ENCODE data around the gene STMN3.
A peak's percentile ranks its signal among the peaks of the same experiment; 100 is the strongest.

The STMN3 gene

DNA sequence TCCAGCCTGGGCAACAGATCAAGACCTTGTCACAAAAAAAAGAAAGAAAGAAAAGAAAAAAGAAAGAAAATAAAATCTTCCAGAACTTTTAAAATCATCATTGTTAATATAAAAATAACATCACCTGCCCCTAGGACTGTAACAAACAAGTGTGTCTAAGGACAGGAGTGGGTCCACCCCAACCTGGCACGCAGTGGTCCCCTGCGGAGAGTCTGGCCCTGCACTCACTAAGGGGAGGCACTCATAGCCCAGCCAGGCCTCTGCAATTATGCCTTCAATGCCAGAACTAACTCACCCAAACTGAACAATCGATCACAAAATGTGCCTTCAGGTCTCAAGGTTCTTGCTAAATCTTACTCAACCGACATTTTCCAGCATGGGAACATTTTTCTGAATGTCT is 31.1 kb downstream of the STMN3 start:
- DNase-seq (ENCODE audit: low read depth): no peak
- TF ChIP-seq, protein P1, sequence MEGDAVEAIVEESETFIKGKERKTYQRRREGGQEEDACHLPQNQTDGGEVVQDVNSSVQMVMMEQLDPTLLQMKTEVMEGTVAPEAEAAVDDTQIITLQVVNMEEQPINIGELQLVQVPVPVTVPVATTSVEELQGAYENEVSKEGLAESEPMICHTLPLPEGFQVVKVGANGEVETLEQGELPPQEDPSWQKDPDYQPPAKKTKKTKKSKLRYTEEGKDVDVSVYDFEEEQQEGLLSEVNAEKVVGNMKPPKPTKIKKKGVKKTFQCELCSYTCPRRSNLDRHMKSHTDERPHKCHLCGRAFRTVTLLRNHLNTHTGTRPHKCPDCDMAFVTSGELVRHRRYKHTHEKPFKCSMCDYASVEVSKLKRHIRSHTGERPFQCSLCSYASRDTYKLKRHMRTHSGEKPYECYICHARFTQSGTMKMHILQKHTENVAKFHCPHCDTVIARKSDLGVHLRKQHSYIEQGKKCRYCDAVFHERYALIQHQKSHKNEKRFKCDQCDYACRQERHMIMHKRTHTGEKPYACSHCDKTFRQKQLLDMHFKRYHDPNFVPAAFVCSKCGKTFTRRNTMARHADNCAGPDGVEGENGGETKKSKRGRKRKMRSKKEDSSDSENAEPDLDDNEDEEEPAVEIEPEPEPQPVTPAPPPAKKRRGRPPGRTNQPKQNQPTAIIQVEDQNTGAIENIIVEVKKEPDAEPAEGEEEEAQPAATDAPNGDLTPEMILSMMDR (IDR thresholded peaks at IDR 0.05; ENCODE audit: control insufficient read depth, extremely low read depth, insufficient read depth): no peak
- no peak overlapping the region for H3K4me3 ChIP-seq (ENCODE audit: low read depth, low read length)

GRCh38 chr20:63620991-63621390 is 32.2 kb downstream of the STMN3 start:
- no peak for DNase-seq (ENCODE audit: low read depth)
- H3K4me3 ChIP-seq (ENCODE audit: low read depth, low read length): 0 out of 2 replicates have a peak overlapping the region, but pooled peaks have one; percentile 20
- TF ChIP-seq, protein P1 (IDR thresholded peaks at IDR 0.05; ENCODE audit: control insufficient read depth, extremely low read depth, insufficient read depth): no peak

- TF ChIP-seq, protein P1 (IDR thresholded peaks at IDR 0.05; ENCODE audit: control insufficient read depth, extremely low read depth, insufficient read depth): no peak
- no peak for DNase-seq (ENCODE audit: low read depth)
These were observed 33.7 kb downstream of the STMN3 start for GRCh38 chr20:63619505-63619904.

DNA sequence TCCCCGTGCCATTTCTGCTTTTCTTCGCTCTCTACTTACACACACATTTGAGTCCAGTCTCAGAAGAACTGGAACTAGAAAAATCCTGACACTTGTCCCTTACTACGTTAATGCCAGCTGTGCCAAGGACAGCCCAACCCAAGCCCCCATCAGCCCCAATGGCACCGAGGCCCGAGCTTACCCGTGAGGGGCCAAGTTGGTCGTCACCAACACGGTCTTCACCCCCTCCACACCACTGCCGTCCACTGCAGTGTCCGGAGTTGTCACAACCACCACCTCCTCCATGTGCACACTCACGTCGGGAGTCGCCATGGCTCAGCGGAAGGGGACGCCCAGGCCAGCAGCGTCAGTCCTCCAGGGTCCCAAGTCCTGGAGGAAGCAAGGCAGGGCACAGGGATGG is 34.1 kb downstream of the STMN3 start:
- TF ChIP-seq, protein P1 (IDR thresholded peaks at IDR 0.05; ENCODE audit: control insufficient read depth, extremely low read depth, insufficient read depth): no peak
- H3K4me3 ChIP-seq (ENCODE audit: low read depth, low read length): no peak overlapping the region
- DNase-seq (ENCODE audit: low read depth): no peak

More at GRCh38 chr20:63619505-63619904, 33.7 kb downstream of the STMN3 start:
- H3K4me3 ChIP-seq (ENCODE audit: low read depth, low read length): no peak overlapping the region

DNA sequence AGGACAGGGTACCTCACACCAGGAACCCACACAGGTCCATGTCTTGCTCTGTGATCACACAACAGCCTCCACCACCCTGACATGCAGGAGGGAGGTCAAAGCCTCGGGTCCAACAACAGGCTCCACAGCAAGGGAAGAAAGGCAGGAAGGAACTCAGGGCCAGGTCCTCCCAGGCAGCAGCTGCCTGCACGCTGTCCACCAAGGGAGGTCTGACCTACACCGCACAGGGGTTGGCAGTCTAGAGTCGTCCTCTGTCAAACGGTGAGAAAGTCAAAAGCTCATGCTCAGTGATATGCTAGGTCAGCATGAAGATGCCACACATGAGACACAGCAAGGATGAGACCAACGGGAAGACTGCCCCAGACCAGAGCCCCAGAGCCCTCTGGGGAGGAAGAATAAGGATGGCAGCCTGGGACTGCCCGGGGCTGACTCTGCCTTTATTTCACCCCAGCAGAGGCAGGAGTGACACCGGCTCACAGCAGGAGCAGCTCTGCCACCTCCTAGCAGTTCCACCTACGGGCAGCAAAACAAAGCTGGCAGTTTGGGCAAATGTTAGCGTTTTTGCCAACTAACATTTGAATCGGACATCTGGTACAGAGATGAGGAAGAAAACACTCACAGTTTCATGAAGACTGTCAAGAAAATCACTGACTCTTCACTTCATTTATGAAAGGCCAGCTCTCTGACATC is 34.8 kb downstream of the STMN3 start:
- no peak overlapping the region for H3K4me3 ChIP-seq (ENCODE audit: low read depth, low read length)
- no peak for DNase-seq (ENCODE audit: low read depth)
- TF ChIP-seq, protein P1 (IDR thresholded peaks at IDR 0.05; ENCODE audit: control insufficient read depth, extremely low read depth, insufficient read depth): no peak

GRCh38 chr20:63617876-63618265 is 35.4 kb downstream of the STMN3 start:
- TF ChIP-seq, protein P1 (IDR thresholded peaks at IDR 0.05; ENCODE audit: control insufficient read depth, extremely low read depth, insufficient read depth): no peak
- H3K4me3 ChIP-seq (ENCODE audit: low read depth, low read length): no peak overlapping the region
- no peak for DNase-seq (ENCODE audit: low read depth)
